Measurements from ENCODE around the gene ITGBL1.

DNA sequence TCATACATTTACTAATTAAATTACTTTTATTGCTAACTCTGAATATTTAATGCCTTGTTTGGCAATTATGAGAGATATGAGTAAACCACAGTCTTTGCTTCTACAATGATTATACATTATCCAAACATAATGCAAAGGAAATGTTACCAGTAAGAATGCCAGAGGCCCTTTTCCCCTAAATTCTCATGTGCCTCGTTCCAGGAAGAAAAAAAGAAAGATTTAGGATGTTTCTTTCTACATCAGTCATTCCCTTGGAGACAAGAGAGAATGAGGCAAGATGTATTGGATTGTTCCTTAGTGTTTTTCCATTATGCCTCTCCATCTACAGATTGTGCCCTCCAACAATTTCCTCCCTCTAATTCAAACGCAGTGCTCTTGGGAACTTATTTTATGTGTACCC lies 50.1 kb downstream of the ITGBL1 start:
- TF ChIP-seq, protein P1, sequence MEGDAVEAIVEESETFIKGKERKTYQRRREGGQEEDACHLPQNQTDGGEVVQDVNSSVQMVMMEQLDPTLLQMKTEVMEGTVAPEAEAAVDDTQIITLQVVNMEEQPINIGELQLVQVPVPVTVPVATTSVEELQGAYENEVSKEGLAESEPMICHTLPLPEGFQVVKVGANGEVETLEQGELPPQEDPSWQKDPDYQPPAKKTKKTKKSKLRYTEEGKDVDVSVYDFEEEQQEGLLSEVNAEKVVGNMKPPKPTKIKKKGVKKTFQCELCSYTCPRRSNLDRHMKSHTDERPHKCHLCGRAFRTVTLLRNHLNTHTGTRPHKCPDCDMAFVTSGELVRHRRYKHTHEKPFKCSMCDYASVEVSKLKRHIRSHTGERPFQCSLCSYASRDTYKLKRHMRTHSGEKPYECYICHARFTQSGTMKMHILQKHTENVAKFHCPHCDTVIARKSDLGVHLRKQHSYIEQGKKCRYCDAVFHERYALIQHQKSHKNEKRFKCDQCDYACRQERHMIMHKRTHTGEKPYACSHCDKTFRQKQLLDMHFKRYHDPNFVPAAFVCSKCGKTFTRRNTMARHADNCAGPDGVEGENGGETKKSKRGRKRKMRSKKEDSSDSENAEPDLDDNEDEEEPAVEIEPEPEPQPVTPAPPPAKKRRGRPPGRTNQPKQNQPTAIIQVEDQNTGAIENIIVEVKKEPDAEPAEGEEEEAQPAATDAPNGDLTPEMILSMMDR (IDR thresholded peaks at IDR 0.05; ENCODE audit: low read length): no peak
- no peak for TF ChIP-seq EZH2phosphoT487 (IDR thresholded peaks at IDR 0.05; ENCODE audit: low read length)

Data from MM.1S (cell line).